ENCODE measurements around the gene FAF1.

DNA sequence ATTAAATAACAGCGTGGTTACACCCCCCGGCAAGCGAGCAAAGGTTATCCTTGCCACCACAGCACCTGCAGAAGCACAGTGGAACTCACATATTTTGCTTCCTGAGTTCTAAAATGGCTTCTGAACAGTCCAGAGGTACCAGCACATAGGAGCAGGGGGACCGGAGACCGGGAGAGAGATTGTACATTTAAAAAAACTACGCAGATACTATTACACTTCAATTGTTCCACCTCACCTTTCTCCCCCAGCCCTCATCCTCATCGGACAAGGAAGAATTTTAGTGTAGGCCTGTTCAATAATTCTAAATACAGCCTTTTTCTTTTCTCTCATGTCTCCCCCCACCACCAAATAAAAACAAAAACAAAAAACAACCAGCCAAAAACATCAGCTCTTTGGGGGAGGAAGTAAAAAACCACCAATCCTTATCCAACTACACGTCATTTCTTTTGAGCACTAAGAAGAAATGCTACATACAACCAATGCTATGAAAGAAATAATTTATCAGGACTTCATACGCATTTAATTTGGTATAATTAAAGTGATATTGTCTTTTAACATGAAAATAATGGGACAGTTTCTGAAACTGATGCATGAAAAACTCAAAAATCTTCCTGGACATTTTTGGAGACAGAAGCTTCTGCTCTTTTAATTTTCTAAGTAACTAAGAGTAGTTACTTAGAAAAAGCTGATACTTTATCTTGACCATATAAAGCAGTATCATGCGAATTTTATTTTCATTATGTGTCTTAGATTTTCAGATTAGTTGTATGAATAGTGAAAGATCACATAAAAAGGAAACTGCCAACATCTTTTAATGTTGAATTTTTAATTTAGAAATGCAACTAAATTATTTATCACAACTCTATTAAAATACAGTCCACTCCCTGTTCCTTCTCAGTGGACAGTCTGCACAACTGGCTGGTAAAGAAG, 19.1 kb upstream of the FAF1 start:
- TF ChIP-seq POLR2A (IDR thresholded peaks at IDR 0.05; ENCODE audit: extremely low read depth, insufficient read length) = no peak
- TF ChIP-seq, protein P1, sequence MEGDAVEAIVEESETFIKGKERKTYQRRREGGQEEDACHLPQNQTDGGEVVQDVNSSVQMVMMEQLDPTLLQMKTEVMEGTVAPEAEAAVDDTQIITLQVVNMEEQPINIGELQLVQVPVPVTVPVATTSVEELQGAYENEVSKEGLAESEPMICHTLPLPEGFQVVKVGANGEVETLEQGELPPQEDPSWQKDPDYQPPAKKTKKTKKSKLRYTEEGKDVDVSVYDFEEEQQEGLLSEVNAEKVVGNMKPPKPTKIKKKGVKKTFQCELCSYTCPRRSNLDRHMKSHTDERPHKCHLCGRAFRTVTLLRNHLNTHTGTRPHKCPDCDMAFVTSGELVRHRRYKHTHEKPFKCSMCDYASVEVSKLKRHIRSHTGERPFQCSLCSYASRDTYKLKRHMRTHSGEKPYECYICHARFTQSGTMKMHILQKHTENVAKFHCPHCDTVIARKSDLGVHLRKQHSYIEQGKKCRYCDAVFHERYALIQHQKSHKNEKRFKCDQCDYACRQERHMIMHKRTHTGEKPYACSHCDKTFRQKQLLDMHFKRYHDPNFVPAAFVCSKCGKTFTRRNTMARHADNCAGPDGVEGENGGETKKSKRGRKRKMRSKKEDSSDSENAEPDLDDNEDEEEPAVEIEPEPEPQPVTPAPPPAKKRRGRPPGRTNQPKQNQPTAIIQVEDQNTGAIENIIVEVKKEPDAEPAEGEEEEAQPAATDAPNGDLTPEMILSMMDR (IDR thresholded peaks at IDR 0.05; ENCODE audit: low read depth, low read length) = no peak
